ENCODE data around the gene ANKIB1. TPM values are rescaled to one million over a fixed set of nuclear protein-coding genes. Genes with fewer than 3 reads are reported as not detected.

ANKIB1 gene
- total and polyA plus RNA-seq, 9 of the 15 experiments (the other 6 are each of a cell fraction or from before 2014, with no cell fraction given), result 5.9 to 25.2 (median 16.1) TPM

GRCh38 chr7:92292981-92293380 is 47.2 kb downstream of the ANKIB1 start:
- BruUV-seq (replicated peaks), result no TSS peak
- Histone ChIP-seq H3K27me3 (ENCODE audit: control insufficient read depth in 2 of 2, insufficient read depth in 2 of 2, low read length in 2 of 2) (no peaks in the 10 kb centered on the region), H2AFZ (ENCODE audit: low read depth, low read length) (no peak overlapping the region), H3K4me1 (replicated peaks in 1 of 2; ENCODE audit: control insufficient read depth in 2 of 2, insufficient read depth in 2 of 2, low read length in 2 of 2) (peaks cover 0 to 3% of the 10 kb centered on the region in 2 experiments; a peak in 1 of 5 replicates), H3K9me1 (ENCODE audit: control insufficient read depth, insufficient read depth, low read length) (no peaks in the 10 kb centered on the region), H3K4me3 (no peak overlapping the region), H3K79me2 (ENCODE audit: control insufficient read depth, insufficient read depth, low read length) (peaks cover 4% of the 10 kb centered on the region; the same call in 2 of the 3 replicates), H3K9ac (ENCODE audit: insufficient read depth in 1 of 2, low read depth in 2 of 2, low read length in 2 of 2) (no peak overlapping the region), H3K4me2 (ENCODE audit: insufficient read depth, low read length) (no peak overlapping the region), H3K36me3 (ENCODE audit: control insufficient read depth, insufficient read depth, low read length) (peaks cover 14% of the 10 kb centered on the region; the same call in 2 of the 3 replicates), H4K20me1 (replicated peaks; ENCODE audit: control insufficient read depth, insufficient read depth, low read length) (no peaks in the 10 kb centered on the region), H3K27ac (ENCODE audit: extremely low read depth, low read depth, low read length) (no peak overlapping the region), H3K9me3 (replicated peaks; ENCODE audit: control insufficient read depth, insufficient read depth, low read depth, low read length) (no peaks in the 10 kb centered on the region)
- no peak for DNase-seq (ENCODE audit: extremely low read depth in 1 of 4, low spot score in 3 of 4)
- in situ Hi-C loops (cut with MboI), result no loop called here
- intact Hi-C loops (cut with micrococcal nuclease), result loop anchor here (10.0 kb wide), 1 partner anchor 48 kb away; the partner anchor contains the start of genes ANKIB1 and KRIT1
- no peak for FAIRE-seq
- ChIA-PET POLR2A (interaction anchor here (0.6 to 1.6 kb wide), 4 partner anchors 10 to 216 kb away, joined by 3 to 6 read pairs (median 4); partner anchors contain the start of genes ANKIB1 and KRIT1), CTCF (ENCODE audit: low intra/inter-chr PET ratio) (no interaction called here)
- 57% methylated on average over 3 of the region's 3 CpGs for WGBS (ENCODE audit: insufficient coverage, low coverage, missing lambda C conversion rate)
- peak; percentile 27; the same call in 1 of the 3 replicates for ATAC-seq
- TF ChIP-seq SMARCA5 (IDR thresholded peaks at IDR 0.05) (no peak), ZNF212 (CRISPR knock-in tag; IDR thresholded peaks at IDR 0.05) (no peak), ELF1 (tag; IDR thresholded peaks at IDR 0.05) (no peak), ZNF407 (IDR thresholded peaks at IDR 0.05; ENCODE audit: low read depth) (no peak), POLR3G (IDR thresholded peaks at IDR 0.05; ENCODE audit: extremely low read depth, insufficient read length, insufficient replicate concordance) (no peak), SRSF7 (optimal IDR thresholded peaks at IDR 0.05; ENCODE audit: low read depth, low read length) (no peak), RFX7 (CRISPR knock-in tag; IDR thresholded peaks at IDR 0.05) (no peak), ZNF583 (CRISPR knock-in tag; IDR thresholded peaks at IDR 0.05) (no peak)
- TF ChIP-seq, protein P1, sequence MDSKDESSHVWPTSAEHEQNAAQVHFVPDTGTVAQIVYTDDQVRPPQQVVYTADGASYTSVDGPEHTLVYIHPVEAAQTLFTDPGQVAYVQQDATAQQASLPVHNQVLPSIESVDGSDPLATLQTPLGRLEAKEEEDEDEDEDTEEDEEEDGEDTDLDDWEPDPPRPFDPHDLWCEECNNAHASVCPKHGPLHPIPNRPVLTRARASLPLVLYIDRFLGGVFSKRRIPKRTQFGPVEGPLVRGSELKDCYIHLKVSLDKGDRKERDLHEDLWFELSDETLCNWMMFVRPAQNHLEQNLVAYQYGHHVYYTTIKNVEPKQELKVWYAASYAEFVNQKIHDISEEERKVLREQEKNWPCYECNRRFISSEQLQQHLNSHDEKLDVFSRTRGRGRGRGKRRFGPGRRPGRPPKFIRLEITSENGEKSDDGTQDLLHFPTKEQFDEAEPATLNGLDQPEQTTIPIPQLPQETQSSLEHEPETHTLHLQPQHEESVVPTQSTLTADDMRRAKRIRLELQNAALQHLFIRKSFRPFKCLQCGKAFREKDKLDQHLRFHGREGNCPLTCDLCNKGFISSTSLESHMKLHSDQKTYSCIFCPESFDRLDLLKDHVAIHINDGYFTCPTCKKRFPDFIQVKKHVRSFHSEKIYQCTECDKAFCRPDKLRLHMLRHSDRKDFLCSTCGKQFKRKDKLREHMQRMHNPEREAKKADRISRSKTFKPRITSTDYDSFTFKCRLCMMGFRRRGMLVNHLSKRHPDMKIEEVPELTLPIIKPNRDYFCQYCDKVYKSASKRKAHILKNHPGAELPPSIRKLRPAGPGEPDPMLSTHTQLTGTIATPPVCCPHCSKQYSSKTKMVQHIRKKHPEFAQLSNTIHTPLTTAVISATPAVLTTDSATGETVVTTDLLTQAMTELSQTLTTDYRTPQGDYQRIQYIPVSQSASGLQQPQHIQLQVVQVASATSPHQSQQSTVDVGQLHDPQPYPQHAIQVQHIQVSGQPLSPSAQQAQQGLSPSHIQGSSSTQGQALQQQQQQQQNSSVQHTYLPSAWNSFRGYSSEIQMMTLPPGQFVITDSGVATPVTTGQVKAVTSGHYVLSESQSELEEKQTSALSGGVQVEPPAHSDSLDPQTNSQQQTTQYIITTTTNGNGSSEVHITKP (IDR thresholded peaks at IDR 0.05; ENCODE audit: partially characterized antibody), result no peak

Data from K562 (cell line).